ENCODE results near the gene SYK. TPM values are rescaled to one million over a fixed set of nuclear protein-coding genes. Genes with fewer than 3 reads are reported as not detected.

Gene SYK
- total RNA-seq, 4 donors from 2014 or later = 7.0 to 16.6 (median 8.7) TPM

GRCh38 chr9:90874194-90874593 is 72.6 kb downstream of the SYK start:
- DNase-seq (ENCODE audit: extremely low spot score) = no peak
- no peaks in the 10 kb centered on the region for H3K4me1 ChIP-seq
- 74% methylated on average over 8 of the region's 8 CpGs for WGBS
- no peak overlapping the region for H3K27ac ChIP-seq (replicated peaks in 1 of 4)
- H3K36me3 ChIP-seq = peaks cover 0 to 2% (median 0%) of the 10 kb centered on the region in 4 donors
- no peaks in the 10 kb centered on the region for H3K9me3 ChIP-seq
- intact Hi-C loops (cut with DNase I) = loop anchor here (5.0 to 10.0 kb wide), 4 partner anchors 649 to 1302 kb away; no protein-coding TSS in a partner anchor
- H3K27me3 ChIP-seq = no peaks in the 10 kb centered on the region
- TF ChIP-seq CTCF (IDR thresholded peaks at IDR 0.05) (no peak), POLR2A (IDR thresholded peaks at IDR 0.05; ENCODE audit: low read depth) (no peak), POLR2AphosphoS5 (IDR thresholded peaks at IDR 0.05) (no peak), EP300 (IDR thresholded peaks at IDR 0.05) (no peak)
- no peak overlapping the region for H3K4me3 ChIP-seq

- H3K9me3 ChIP-seq = no peaks in the 10 kb centered on the region
- TF ChIP-seq POLR2AphosphoS5 (IDR thresholded peaks at IDR 0.05) = no peak
- TF ChIP-seq POLR2A (IDR thresholded peaks at IDR 0.05; ENCODE audit: low read depth) = no peak
- TF ChIP-seq CTCF (IDR thresholded peaks at IDR 0.05) = no peak
- no peak for TF ChIP-seq EP300 (IDR thresholded peaks at IDR 0.05)
- H3K27ac ChIP-seq (replicated peaks in 1 of 4) = no peak overlapping the region
- no peaks in the 10 kb centered on the region for H3K27me3 ChIP-seq
- WGBS = 96% methylated on average over 5 of the region's 5 CpGs
- intact Hi-C loops (cut with DNase I) = loop anchor here (10.0 kb wide), 2 partner anchors 654 to 734 kb away; no protein-coding TSS in a partner anchor
- DNase-seq (ENCODE audit: extremely low spot score) = no peak
- no peaks in the 10 kb centered on the region for H3K4me1 ChIP-seq
- peaks cover 0 to 22% (median 0%) of the 10 kb centered on the region in 4 donors for H3K36me3 ChIP-seq
- no peak overlapping the region for H3K4me3 ChIP-seq
These were observed 76.9 kb downstream of the SYK start for GRCh38 chr9:90878562-90878961.

DNA sequence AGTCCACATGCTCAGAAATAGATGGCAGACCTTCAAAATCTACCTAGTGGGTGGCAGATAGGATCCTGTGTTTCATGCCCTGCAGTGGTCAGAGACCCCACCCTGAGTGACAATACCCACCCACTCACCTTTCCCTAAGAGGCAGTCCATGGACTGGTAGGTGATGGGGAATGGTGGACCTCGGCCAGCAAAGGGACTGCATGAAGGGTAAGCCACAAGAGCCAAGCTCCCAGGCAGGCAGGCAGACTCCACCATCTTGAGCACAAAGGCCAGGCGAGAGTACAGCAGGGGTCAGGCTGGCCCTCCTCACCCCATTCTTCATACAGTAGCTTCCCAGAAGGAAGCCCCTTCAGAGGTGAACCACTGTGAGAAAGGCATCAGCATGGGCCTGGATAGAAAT is 78.4 kb downstream of the SYK start:
- no peak overlapping the region for H3K4me3 ChIP-seq
- intact Hi-C loops (cut with DNase I) = no loop called here
- DNase-seq (ENCODE audit: extremely low spot score) = no peak
- H3K9me3 ChIP-seq = no peaks in the 10 kb centered on the region
- H3K36me3 ChIP-seq = peaks cover 0 to 22% (median 0%) of the 10 kb centered on the region in 4 donors
- no peaks in the 10 kb centered on the region for H3K27me3 ChIP-seq
- TF ChIP-seq EP300 (IDR thresholded peaks at IDR 0.05) (no peak), CTCF (IDR thresholded peaks at IDR 0.05) (no peak), POLR2A (IDR thresholded peaks at IDR 0.05; ENCODE audit: low read depth) (no peak), POLR2AphosphoS5 (IDR thresholded peaks at IDR 0.05) (no peak)
- no peak overlapping the region for H3K27ac ChIP-seq (replicated peaks in 1 of 4)
- no peaks in the 10 kb centered on the region for H3K4me1 ChIP-seq
- 88% methylated on average over 1 of the region's 2 CpGs for WGBS

GRCh38 chr9:90880669-90881068 is 79.0 kb downstream of the SYK start:
- no peak overlapping the region for H3K4me3 ChIP-seq
- peaks cover 0 to 22% (median 0%) of the 10 kb centered on the region in 4 donors for H3K36me3 ChIP-seq
- WGBS = 75% methylated on average over 4 of the region's 6 CpGs
- no peaks in the 10 kb centered on the region for H3K27me3 ChIP-seq
- intact Hi-C loops (cut with DNase I) = no loop called here
- H3K4me1 ChIP-seq = no peaks in the 10 kb centered on the region
- DNase-seq (ENCODE audit: extremely low spot score) = no peak
- TF ChIP-seq CTCF (IDR thresholded peaks at IDR 0.05) (no peak), POLR2AphosphoS5 (IDR thresholded peaks at IDR 0.05) (no peak), POLR2A (IDR thresholded peaks at IDR 0.05; ENCODE audit: low read depth) (no peak), EP300 (IDR thresholded peaks at IDR 0.05) (no peak)
- H3K27ac ChIP-seq (replicated peaks in 1 of 4) = no peak overlapping the region
- H3K9me3 ChIP-seq = peaks cover 0 to 3% (median 0%) of the 10 kb centered on the region in 4 donors

DNA sequence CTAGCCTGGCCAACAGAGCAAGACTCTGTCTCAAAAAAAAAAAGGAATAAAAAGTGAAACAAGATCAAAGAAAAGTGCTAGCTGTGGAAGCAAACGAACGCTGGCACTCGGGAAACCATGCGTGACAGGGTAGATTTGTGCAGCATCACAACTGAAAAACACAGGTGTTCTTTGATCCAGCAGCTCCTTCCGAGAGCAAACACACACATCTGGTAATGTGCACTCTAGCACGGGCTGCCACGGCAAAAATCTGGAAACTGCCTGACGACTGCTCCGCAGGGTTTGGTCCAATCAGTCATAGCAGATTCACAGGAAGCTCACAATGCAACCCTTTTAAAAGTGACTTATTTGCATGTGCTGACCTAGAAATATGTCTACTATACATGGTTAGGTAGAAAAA is 80.0 kb downstream of the SYK start:
- intact Hi-C loops (cut with DNase I) = no loop called here
- TF ChIP-seq EP300 (IDR thresholded peaks at IDR 0.05) (no peak), POLR2A (IDR thresholded peaks at IDR 0.05; ENCODE audit: low read depth) (no peak), CTCF (IDR thresholded peaks at IDR 0.05) (no peak)
- Histone ChIP-seq H3K4me3 (no peak overlapping the region), H3K9me3 (peaks cover 0 to 9% (median 0%) of the 10 kb centered on the region in 4 donors), H3K27ac (replicated peaks in 1 of 4) (no peak overlapping the region), H3K36me3 (peaks cover 0 to 22% (median 0%) of the 10 kb centered on the region in 4 donors), H3K4me1 (no peaks in the 10 kb centered on the region), H3K27me3 (no peaks in the 10 kb centered on the region)
- no peak for DNase-seq (ENCODE audit: extremely low spot score)
- WGBS = 81% methylated on average over 9 of the region's 9 CpGs
